ENCODE data around the gene LMO2.
"Not testable (repeated sequence)": the region's sequence is repeated elsewhere in the genome, so short reads cannot be mapped to it uniquely, and the experiment has no call there.

DNA sequence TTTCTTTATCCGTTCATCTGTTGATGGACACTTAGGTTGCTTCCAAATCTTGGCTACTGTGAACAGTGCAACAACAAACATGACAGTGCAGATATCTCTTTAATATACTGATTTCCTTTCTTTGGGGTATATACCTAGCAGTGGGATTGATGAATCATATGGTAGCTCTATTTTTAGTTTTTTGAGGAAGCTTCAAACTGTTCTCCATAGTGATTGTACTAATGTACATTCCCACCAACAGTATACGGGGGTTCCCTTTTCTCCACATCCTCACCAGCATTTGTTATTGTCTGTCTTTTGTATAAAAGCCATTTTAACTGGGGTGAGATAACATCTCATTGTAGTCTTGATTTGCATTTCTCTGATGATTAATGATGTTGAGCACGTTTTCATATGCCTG is 68.9 kb downstream of the LMO2 start:
- TF ChIP-seq, protein P1, sequence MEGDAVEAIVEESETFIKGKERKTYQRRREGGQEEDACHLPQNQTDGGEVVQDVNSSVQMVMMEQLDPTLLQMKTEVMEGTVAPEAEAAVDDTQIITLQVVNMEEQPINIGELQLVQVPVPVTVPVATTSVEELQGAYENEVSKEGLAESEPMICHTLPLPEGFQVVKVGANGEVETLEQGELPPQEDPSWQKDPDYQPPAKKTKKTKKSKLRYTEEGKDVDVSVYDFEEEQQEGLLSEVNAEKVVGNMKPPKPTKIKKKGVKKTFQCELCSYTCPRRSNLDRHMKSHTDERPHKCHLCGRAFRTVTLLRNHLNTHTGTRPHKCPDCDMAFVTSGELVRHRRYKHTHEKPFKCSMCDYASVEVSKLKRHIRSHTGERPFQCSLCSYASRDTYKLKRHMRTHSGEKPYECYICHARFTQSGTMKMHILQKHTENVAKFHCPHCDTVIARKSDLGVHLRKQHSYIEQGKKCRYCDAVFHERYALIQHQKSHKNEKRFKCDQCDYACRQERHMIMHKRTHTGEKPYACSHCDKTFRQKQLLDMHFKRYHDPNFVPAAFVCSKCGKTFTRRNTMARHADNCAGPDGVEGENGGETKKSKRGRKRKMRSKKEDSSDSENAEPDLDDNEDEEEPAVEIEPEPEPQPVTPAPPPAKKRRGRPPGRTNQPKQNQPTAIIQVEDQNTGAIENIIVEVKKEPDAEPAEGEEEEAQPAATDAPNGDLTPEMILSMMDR (IDR thresholded peaks at IDR 0.05) = not testable (repeated sequence)
- TF ChIP-seq POLR2A (IDR thresholded peaks at IDR 0.05) = not testable (repeated sequence)

Measured in right lobe of liver (tissue), 4 donors.